Skeletal muscle cell (primary cell): ENCODE data around the gene ABCB6.
A peak's percentile ranks its signal among the peaks of the same experiment; 100 is the strongest.
"Not testable (repeated sequence)": the region's sequence is repeated elsewhere in the genome, so short reads cannot be mapped to it uniquely, and the experiment has no call there.

Experiments used
- DNase-seq: peaks from one replicate; pipeline ENCODE4 v3.0.0-alpha.2; 2010; ENCODE audit warnings: low read depth
- H3K4me3 ChIP-seq: 2 replicates; pipeline ENCODE4 v1.5.1; 2011; ENCODE audit warnings: low read depth, mild to moderate bottlenecking, control low read depth, low read length, moderate library complexity

The ABCB6 gene

GRCh38 chr2:219201331-219201730, 17.4 kb downstream of the ABCB6 start:
- DNase-seq, H3K4me3 ChIP-seq: not testable (repeated sequence)

GRCh38 chr2:219200502-219201326, 18.0 kb downstream of the ABCB6 start:
- not testable (repeated sequence) for DNase-seq, H3K4me3 ChIP-seq

- no peak overlapping the region for H3K4me3 ChIP-seq
- no peak for DNase-seq
Measured at GRCh38 chr2:219199470-219200211, 19.1 kb downstream of the ABCB6 start.

- H3K4me3 ChIP-seq: no peak overlapping the region
- DNase-seq: no peak
Measured at GRCh38 chr2:219198974-219199373, 19.8 kb downstream of the ABCB6 start.

- no peak for DNase-seq
Measured at GRCh38 chr2:219197388-219197787, 21.4 kb downstream of the ABCB6 start.

GRCh38 chr2:219186754-219187456, 31.9 kb downstream of the ABCB6 start:
- no peak for DNase-seq
- no peak overlapping the region for H3K4me3 ChIP-seq

More at GRCh38 chr2:219197388-219197787, 21.4 kb downstream of the ABCB6 start:
- H3K4me3 ChIP-seq: no peak overlapping the region

- no peak for DNase-seq
- no peak overlapping the region for H3K4me3 ChIP-seq
Measured at GRCh38 chr2:219184121-219184520, 34.6 kb downstream of the ABCB6 start.

- H3K4me3 ChIP-seq: no peak overlapping the region
- no peak for DNase-seq
Measured at GRCh38 chr2:219183151-219183772, 35.5 kb downstream of the ABCB6 start.

GRCh38 chr2:219182331-219183150, 36.2 kb downstream of the ABCB6 start:
- no peak overlapping the region for H3K4me3 ChIP-seq
- no peak for DNase-seq

- DNase-seq: no peak
- H3K4me3 ChIP-seq: no peak overlapping the region
Measured at GRCh38 chr2:219181531-219181930, 37.2 kb downstream of the ABCB6 start.

GRCh38 chr2:219180961-219181360, 37.8 kb downstream of the ABCB6 start:
- H3K4me3 ChIP-seq: no peak overlapping the region
- no peak for DNase-seq

- H3K4me3 ChIP-seq: no peak overlapping the region
- DNase-seq: no peak
Measured at GRCh38 chr2:219179601-219180465, 38.9 kb downstream of the ABCB6 start.

- H3K4me3 ChIP-seq: peak overlapping the region; percentile 82
- DNase-seq: no peak
Measured at GRCh38 chr2:219178377-219179175, 40.2 kb downstream of the ABCB6 start.

- H3K4me3 ChIP-seq: peak within 1 kb of the TSS; percentile 82
- DNase-seq: peak; percentile 63
Measured at GRCh38 chr2:219177552-219178376, 41.0 kb downstream of the ABCB6 start, which contains the start of gene RETREG2. Gene RETREG2, plus strand, starts transcription at chr2:219178275. Its CDS starts 78 bp downstream, at chr2:219178353.

- DNase-seq: no peak
- H3K4me3 ChIP-seq: peak within 1 kb of the TSS; percentile 82
Measured at GRCh38 chr2:219176818-219177551, 41.8 kb downstream of the ABCB6 start, which contains the start of gene CNPPD1. Gene CNPPD1, minus strand, starts transcription at chr2:219176925. Its CDS starts 97 bp downstream, at chr2:219176828.
